HCT116 (cell line): Measurements from ENCODE around the gene SAPCD2.

Source experiments
- POLR2A ChIP-seq: IDR thresholded peaks from 2 replicates; pipeline ENCODE4 v1.7.0; 2011; ENCODE audit warnings: borderline replicate concordance; ENCODE audit not compliant: insufficient read depth, insufficient read length; ENCODE audit errors: extremely low read depth
- RAD21 ChIP-seq: IDR thresholded peaks from 2 replicates; pipeline ENCODE4 v1.6.1; 2012; ENCODE audit warnings: low read depth, mild to moderate bottlenecking
- TF ChIP-seq, protein P1 (sequence below), 3 experiments: fragments of 200-600 bp in 1 of 3; sonication (generic) in 1 of 3; IDR thresholded peaks in 2 of 3; conservative IDR thresholded peaks in 1 of 3; 2 replicates each; pipeline ENCODE4 v1.5.1; 2012 to 2017; ENCODE audit warnings: low read depth in 2 of 3, low read length in 2 of 3, antibody characterized with exemption in 1 of 3, borderline replicate concordance in 1 of 3, control low read depth in 1 of 3, mild to moderate bottlenecking in 1 of 3, mixed read lengths in 1 of 3, mixed run types in 1 of 3, moderate library complexity in 1 of 3; ENCODE audit not compliant: insufficient read depth in 1 of 3

DNA sequence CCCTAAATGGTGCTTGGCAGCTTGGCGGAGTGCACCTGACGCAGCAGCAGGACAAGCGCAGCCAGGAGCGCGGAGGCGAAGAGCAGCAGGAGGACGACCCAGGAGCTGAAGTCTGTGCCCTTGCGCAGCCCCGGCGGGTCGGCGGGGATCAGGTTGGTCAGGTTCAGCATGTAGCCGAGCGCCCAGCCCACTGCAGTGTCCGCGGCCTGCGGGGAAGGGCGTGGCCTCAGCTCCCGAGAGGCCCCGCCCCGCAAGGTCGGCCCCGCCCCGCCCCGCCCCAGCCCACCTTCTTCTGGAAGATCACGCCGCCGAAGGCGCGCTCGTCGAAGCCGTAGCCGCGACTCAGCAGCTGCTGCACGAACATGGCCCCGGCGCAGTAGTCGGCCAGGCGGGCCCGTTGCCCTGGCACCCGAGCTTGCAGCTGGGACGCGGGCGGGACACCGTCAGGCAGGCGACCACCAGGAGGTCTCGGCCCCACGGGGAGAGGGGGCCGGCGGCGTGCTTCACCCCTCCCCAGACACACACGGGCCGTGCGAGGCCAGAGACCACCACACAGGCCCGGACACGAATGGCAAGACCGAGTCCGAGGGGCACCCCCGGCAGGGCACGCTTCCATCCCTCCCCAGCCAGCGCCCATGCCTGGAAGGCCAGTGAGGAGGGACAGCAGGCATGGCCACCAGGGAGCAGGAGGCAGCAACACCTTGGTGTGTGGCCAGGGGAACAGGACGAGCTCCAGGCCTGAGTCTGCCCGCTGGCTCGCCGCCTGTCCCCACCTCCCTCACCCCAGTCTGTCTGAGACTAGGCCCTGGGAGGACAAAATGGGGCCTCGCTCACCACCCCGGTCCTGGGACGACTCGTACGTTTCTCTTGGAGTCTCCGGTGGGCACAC lies 21.5 kb downstream of the SAPCD2 start:
- TF ChIP-seq POLR2A: no peak
- TF ChIP-seq RAD21: no peak
- TF ChIP-seq, protein P1, sequence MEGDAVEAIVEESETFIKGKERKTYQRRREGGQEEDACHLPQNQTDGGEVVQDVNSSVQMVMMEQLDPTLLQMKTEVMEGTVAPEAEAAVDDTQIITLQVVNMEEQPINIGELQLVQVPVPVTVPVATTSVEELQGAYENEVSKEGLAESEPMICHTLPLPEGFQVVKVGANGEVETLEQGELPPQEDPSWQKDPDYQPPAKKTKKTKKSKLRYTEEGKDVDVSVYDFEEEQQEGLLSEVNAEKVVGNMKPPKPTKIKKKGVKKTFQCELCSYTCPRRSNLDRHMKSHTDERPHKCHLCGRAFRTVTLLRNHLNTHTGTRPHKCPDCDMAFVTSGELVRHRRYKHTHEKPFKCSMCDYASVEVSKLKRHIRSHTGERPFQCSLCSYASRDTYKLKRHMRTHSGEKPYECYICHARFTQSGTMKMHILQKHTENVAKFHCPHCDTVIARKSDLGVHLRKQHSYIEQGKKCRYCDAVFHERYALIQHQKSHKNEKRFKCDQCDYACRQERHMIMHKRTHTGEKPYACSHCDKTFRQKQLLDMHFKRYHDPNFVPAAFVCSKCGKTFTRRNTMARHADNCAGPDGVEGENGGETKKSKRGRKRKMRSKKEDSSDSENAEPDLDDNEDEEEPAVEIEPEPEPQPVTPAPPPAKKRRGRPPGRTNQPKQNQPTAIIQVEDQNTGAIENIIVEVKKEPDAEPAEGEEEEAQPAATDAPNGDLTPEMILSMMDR (IDR thresholded peaks at IDR 0.05 in 2 of 3, conservative IDR thresholded peaks at IDR 0.05 in 1 of 3; ENCODE audit: borderline replicate concordance in 1 of 3, insufficient read depth in 1 of 3, low read depth in 2 of 3, low read length in 2 of 3): no peak
